Fibroblast of lung (primary cell): ENCODE measurements around the gene RIN1.

Experiments used
- EZH2 ChIP-seq: IDR thresholded peaks from 2 replicates; pipeline ENCODE4 v1.5.1; 2012; ENCODE audit warnings: low read length, control low read depth, mild to moderate bottlenecking; ENCODE audit errors: missing control alignments
- TF ChIP-seq, protein P1 (sequence below), 2 donors: IDR thresholded peaks in 1 of 2; conservative IDR thresholded peaks in 1 of 2; 1 replicate in 1 of 2; 2 replicates in 1 of 2; pipeline ENCODE4 v1.5.1; 2011 to 2012; ENCODE audit warnings: low read length in 2 of 2, control low read depth in 1 of 2, inconsistent platforms in 1 of 2, low read depth in 1 of 2, mild to moderate bottlenecking in 1 of 2

DNA sequence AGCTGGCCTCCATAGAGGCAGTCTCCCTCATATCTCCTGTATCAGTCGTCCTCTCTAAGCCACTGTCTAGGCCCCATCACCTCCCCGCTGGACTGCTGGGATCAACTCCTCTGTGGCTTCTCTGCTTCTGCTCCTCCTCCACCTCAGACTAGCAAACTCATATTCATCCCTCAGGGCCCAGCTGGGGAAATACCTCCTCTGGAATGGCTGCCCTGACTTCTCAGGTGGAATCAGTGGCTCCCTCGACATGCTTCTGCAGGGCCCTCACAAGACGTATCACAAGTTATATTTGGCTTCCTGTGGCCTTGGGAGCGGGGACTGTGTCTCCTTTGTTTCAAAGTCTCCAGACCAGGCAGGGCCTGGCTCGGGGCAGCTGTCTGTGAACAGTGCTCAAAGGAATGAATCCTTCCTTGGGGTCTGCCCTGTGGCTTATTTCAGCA, 25.3 kb upstream of the RIN1 start:
- TF ChIP-seq, protein P1, sequence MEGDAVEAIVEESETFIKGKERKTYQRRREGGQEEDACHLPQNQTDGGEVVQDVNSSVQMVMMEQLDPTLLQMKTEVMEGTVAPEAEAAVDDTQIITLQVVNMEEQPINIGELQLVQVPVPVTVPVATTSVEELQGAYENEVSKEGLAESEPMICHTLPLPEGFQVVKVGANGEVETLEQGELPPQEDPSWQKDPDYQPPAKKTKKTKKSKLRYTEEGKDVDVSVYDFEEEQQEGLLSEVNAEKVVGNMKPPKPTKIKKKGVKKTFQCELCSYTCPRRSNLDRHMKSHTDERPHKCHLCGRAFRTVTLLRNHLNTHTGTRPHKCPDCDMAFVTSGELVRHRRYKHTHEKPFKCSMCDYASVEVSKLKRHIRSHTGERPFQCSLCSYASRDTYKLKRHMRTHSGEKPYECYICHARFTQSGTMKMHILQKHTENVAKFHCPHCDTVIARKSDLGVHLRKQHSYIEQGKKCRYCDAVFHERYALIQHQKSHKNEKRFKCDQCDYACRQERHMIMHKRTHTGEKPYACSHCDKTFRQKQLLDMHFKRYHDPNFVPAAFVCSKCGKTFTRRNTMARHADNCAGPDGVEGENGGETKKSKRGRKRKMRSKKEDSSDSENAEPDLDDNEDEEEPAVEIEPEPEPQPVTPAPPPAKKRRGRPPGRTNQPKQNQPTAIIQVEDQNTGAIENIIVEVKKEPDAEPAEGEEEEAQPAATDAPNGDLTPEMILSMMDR (conservative IDR thresholded peaks at IDR 0.05 in 1 of 2, IDR thresholded peaks at IDR 0.05 in 1 of 2; ENCODE audit: low read depth in 1 of 2, low read length in 2 of 2), result no peak
- TF ChIP-seq EZH2, result no peak
